ENCODE measurements around the gene EPHA10. TPM values are rescaled to one million over a fixed set of nuclear protein-coding genes. Genes with fewer than 3 reads are reported as not detected.
A peak's percentile ranks its signal among the peaks of the same experiment; 100 is the strongest.
"Not testable (repeated sequence)": the region's sequence is repeated elsewhere in the genome, so short reads cannot be mapped to it uniquely, and the experiment has no call there.

The EPHA10 gene
- polyA plus RNA-seq, 2 of the 4 experiments (the other 2 are of a cell fraction): 0.35 to 0.53 TPM

DNA sequence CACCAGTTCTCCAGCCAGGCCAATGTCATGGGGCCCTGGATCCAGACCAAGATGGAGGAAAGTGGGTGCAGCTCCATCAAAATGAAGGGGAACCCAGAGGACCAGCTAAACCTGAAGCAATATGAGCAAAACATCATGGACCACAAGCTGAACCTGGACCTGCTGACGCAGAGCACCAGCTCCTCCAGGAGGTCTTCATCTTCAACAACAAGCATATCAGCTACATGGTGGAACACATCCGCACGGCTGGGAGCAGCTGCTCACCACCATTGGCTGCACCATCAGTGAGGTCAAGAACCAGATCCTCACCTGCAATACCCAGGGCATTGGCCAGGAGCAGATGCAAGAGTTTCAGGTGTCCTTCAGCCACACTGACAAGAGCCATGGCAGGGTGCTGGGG is 13.7 kb upstream of the EPHA10 start (continued):
- TF ChIP-seq, protein P1, sequence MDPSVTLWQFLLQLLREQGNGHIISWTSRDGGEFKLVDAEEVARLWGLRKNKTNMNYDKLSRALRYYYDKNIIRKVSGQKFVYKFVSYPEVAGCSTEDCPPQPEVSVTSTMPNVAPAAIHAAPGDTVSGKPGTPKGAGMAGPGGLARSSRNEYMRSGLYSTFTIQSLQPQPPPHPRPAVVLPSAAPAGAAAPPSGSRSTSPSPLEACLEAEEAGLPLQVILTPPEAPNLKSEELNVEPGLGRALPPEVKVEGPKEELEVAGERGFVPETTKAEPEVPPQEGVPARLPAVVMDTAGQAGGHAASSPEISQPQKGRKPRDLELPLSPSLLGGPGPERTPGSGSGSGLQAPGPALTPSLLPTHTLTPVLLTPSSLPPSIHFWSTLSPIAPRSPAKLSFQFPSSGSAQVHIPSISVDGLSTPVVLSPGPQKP (IDR thresholded peaks at IDR 0.05; ENCODE audit: low read depth, low read length): no peak
- no peak for TF ChIP-seq MAZ (IDR thresholded peaks at IDR 0.05; ENCODE audit: borderline replicate concordance, low read depth, low read length)

DNA sequence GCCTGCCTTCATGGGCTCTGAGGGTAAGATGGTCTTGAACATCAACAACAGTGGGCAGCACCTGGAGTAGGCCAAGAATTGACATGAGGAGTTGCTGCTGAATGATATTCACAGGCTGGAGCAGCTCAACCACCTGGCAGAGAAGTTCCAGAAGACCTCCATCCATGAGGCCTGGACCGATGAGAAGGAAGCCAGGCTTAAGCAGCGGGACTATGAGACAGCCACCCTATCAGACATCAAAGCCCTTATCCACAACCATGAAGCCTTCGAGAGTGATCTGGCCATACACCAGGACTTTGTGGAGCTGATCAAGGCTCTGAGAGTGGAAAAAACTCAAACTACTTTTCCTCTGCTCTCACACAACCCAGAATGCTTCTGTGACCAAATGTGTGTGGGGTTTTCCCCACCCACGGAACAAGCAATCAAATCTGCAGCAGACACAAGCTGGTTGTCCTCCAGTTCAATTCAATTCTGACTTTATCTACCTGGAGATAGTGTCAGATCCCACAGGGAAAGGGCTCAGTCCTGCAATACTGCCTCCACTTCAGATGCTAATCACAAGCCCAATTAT is 12.1 kb upstream of the EPHA10 start:
- ATAC-seq (peak; percentile 22 to 43; a peak in 4 of 6 replicates), DNase-seq (ENCODE audit: low read depth in 1 of 2, low spot score in 1 of 2) (no peak), FAIRE-seq (no peak)
- Histone ChIP-seq H3K4me3 (no peak overlapping the region), H3K9me3 (peaks cover 5% of the 10 kb centered on the region; the same call in 1 of the 3 replicates), H3K27ac (no peak overlapping the region), H3K4me2 (no peak overlapping the region), H3K4me1 (no peaks in the 10 kb centered on the region)
- 19% methylated on average over 4 of the region's 4 CpGs for WGBS (ENCODE audit: missing lambda C conversion rate)
- POLR2A ChIA-PET: no interaction called here
- TF ChIP-seq, protein P2, sequence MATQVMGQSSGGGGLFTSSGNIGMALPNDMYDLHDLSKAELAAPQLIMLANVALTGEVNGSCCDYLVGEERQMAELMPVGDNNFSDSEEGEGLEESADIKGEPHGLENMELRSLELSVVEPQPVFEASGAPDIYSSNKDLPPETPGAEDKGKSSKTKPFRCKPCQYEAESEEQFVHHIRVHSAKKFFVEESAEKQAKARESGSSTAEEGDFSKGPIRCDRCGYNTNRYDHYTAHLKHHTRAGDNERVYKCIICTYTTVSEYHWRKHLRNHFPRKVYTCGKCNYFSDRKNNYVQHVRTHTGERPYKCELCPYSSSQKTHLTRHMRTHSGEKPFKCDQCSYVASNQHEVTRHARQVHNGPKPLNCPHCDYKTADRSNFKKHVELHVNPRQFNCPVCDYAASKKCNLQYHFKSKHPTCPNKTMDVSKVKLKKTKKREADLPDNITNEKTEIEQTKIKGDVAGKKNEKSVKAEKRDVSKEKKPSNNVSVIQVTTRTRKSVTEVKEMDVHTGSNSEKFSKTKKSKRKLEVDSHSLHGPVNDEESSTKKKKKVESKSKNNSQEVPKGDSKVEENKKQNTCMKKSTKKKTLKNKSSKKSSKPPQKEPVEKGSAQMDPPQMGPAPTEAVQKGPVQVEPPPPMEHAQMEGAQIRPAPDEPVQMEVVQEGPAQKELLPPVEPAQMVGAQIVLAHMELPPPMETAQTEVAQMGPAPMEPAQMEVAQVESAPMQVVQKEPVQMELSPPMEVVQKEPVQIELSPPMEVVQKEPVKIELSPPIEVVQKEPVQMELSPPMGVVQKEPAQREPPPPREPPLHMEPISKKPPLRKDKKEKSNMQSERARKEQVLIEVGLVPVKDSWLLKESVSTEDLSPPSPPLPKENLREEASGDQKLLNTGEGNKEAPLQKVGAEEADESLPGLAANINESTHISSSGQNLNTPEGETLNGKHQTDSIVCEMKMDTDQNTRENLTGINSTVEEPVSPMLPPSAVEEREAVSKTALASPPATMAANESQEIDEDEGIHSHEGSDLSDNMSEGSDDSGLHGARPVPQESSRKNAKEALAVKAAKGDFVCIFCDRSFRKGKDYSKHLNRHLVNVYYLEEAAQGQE (IDR thresholded peaks at IDR 0.05): no peak
- TF ChIP-seq, protein P3, sequence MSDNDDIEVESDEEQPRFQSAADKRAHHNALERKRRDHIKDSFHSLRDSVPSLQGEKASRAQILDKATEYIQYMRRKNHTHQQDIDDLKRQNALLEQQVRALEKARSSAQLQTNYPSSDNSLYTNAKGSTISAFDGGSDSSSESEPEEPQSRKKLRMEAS (IDR thresholded peaks at IDR 0.05): no peak
- CTCF ChIA-PET: interaction anchor here (0.7 kb wide), 1 partner anchor 12 kb away, joined by 3 read pairs; the partner anchor contains the start of gene EPHA10

DNA sequence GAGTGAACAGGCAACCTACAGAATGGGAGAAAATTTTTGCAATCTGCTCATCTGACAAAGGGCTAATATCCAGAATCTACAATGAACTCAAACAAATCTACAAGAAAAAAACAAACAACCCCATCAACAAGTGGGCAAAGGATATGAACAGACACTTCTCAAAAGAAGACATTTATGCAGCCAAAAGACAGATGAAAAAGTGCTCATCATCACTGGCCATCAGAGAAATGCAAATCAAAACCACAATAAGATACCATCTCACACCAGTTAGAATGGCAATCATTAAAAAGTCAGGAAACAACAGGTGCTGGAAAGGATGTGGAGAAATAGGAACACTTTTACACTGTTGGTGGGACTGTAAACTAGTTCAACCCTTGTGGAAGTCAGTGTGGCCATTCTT is 6.5 kb upstream of the EPHA10 start:
- FAIRE-seq; CTCF ChIA-PET; H3K9me3 ChIP-seq; H3K4me3 ChIP-seq; H3K4me2 ChIP-seq; POLR2A ChIA-PET; DNase-seq (ENCODE audit: low read depth in 1 of 2, low spot score in 1 of 2); H3K27ac ChIP-seq; ATAC-seq; H3K4me1 ChIP-seq: not testable (repeated sequence)

DNA sequence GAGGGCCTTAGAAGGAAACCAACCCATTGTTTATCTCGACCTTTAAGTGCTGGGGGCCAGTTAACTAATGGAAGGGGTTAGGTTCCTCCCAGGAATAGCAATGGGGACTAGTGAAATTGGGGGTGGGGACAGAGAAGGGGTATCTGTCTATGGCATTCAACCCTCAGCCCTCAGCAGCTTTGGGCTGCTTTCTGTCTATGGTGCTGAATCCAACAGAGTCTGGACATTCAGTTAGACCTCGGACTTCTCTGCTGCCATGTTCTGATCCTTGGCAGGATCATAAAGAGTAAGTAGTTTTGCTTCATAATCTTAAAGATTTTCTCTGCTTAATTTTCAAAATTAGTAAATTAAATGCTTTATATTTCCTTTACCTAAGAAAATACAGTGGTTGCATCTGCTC is 2.6 kb upstream of the EPHA10 start:
- CTCF ChIA-PET: interaction anchor here (1.1 kb wide), 1 partner anchor 164 kb away, joined by 4 read pairs; no protein-coding TSS in a partner anchor
- ATAC-seq (no peak), FAIRE-seq (no peak), DNase-seq (ENCODE audit: low read depth in 1 of 2, low spot score in 1 of 2) (no peak)
- no peak overlapping the region for H3K4me3 ChIP-seq
- WGBS (ENCODE audit: missing lambda C conversion rate): 0% methylated on average over 2 of the region's 2 CpGs
- TF ChIP-seq RNF2 (IDR thresholded peaks at IDR 0.05; ENCODE audit: borderline replicate concordance, low read depth) (no peak), ESRRA (IDR thresholded peaks at IDR 0.05; ENCODE audit: borderline replicate concordance, low read length) (no peak), ZNF302 (CRISPR knock-in tag; IDR thresholded peaks at IDR 0.05) (no peak), CBX8 (IDR thresholded peaks at IDR 0.05) (no peak), POLR2AphosphoS2 (conservative IDR thresholded peaks at IDR 0.05; ENCODE audit: low read length) (no peak), SMC3 (IDR thresholded peaks at IDR 0.05) (no peak), GATA3 (IDR thresholded peaks at IDR 0.05; ENCODE audit: borderline replicate concordance) (no peak), TFCP2L1 (CRISPR knock-in tag; IDR thresholded peaks at IDR 0.05) (no peak), ZSCAN20 (CRISPR knock-in tag; IDR thresholded peaks at IDR 0.05) (no peak), NFE2L2 (conservative IDR thresholded peaks at IDR 0.05; ENCODE audit: low read length) (no peak)
- TF ChIP-seq, protein P4, sequence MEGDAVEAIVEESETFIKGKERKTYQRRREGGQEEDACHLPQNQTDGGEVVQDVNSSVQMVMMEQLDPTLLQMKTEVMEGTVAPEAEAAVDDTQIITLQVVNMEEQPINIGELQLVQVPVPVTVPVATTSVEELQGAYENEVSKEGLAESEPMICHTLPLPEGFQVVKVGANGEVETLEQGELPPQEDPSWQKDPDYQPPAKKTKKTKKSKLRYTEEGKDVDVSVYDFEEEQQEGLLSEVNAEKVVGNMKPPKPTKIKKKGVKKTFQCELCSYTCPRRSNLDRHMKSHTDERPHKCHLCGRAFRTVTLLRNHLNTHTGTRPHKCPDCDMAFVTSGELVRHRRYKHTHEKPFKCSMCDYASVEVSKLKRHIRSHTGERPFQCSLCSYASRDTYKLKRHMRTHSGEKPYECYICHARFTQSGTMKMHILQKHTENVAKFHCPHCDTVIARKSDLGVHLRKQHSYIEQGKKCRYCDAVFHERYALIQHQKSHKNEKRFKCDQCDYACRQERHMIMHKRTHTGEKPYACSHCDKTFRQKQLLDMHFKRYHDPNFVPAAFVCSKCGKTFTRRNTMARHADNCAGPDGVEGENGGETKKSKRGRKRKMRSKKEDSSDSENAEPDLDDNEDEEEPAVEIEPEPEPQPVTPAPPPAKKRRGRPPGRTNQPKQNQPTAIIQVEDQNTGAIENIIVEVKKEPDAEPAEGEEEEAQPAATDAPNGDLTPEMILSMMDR (IDR thresholded peaks at IDR 0.05): no peak
- TF ChIP-seq, protein P5, sequence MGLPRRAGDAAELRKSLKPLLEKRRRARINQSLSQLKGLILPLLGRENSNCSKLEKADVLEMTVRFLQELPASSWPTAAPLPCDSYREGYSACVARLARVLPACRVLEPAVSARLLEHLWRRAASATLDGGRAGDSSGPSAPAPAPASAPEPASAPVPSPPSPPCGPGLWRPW (IDR thresholded peaks at IDR 0.05): no peak
- no peak overlapping the region for H3K27ac ChIP-seq
- POLR2A ChIA-PET: no interaction called here
- H3K4me1 ChIP-seq: no peaks in the 10 kb centered on the region
- no peak overlapping the region for H3K4me2 ChIP-seq
- H3K9me3 ChIP-seq: no peaks in the 10 kb centered on the region
